ENCODE results near the gene HPS1. TPM values are rescaled to one million over a fixed set of nuclear protein-coding genes. Genes with fewer than 3 reads are reported as not detected.

Gene HPS1
- total RNA-seq, 1 donor from 2014 or later: 86.3 TPM

DNA sequence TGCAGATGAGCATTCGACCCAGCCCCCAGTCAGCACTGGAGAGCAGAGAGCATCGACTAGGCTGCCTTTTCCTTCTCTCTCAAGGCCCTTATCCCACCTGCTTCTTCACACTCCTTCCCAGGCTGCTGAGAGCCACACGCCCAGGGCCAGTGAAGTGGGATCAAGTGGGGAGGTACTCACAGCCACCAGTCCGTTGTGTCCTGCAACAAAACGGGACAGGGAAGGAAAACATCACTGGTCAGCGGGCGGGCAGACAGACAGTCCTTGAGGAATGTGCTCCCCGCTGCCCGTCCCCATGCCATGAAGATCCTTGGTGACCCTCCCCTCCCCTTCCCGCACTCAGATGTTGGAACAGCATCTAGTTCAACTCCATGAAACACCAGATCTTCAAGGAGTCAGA is 36.0 kb downstream of the HPS1 start:
- H3K27ac ChIP-seq: no peak overlapping the region
- DNase-seq: no peak
- TF ChIP-seq, protein P1, sequence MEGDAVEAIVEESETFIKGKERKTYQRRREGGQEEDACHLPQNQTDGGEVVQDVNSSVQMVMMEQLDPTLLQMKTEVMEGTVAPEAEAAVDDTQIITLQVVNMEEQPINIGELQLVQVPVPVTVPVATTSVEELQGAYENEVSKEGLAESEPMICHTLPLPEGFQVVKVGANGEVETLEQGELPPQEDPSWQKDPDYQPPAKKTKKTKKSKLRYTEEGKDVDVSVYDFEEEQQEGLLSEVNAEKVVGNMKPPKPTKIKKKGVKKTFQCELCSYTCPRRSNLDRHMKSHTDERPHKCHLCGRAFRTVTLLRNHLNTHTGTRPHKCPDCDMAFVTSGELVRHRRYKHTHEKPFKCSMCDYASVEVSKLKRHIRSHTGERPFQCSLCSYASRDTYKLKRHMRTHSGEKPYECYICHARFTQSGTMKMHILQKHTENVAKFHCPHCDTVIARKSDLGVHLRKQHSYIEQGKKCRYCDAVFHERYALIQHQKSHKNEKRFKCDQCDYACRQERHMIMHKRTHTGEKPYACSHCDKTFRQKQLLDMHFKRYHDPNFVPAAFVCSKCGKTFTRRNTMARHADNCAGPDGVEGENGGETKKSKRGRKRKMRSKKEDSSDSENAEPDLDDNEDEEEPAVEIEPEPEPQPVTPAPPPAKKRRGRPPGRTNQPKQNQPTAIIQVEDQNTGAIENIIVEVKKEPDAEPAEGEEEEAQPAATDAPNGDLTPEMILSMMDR (IDR thresholded peaks at IDR 0.05): no peak
- peaks cover 1% of the 10 kb centered on the region for H3K36me3 ChIP-seq
- no peaks in the 10 kb centered on the region for H3K9me3 ChIP-seq
- H3K4me3 ChIP-seq: no peak overlapping the region
- peak in 1 of 2 donors; percentile 10 for ATAC-seq
- peaks cover 30% of the 10 kb centered on the region for H3K4me1 ChIP-seq
- intact Hi-C loops (cut with DNase I): no loop called here
- H3K27me3 ChIP-seq (ENCODE audit: low read depth): no peaks in the 10 kb centered on the region

DNA sequence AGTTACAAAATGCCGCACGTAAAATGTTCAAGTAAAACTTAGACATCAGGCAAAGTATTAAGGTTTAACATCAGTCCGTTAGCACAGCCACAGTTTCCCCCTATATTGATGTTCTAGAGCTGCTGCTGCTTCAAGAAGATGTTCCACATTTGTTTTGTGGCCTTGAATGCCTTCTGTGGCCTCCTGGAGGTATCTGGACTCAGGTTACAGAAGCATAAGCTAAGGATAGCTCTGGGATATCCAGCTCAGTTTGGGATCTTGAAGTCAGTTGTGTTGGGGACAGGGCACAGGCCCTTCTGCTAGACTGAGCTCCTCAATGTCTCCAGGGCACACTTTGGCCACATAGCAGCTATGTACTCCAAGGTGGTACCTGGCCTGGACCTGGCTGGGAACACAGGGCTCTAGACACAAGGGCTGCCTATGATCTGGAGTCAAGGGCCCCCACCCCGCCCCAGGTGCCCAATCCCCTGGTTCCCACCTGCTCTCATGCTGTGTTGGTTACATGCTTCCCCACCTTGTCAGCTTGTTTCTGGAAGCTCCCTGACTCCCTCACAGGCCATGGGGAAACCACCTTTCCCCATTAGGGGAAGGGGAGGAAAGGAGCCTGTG is 36.5 kb downstream of the HPS1 start:
- Histone ChIP-seq H3K9me3 (no peaks in the 10 kb centered on the region), H3K4me1 (peaks cover 25% of the 10 kb centered on the region), H3K4me3 (no peak overlapping the region), H3K36me3 (no peaks in the 10 kb centered on the region), H3K27ac (no peak overlapping the region), H3K27me3 (ENCODE audit: low read depth) (no peaks in the 10 kb centered on the region)
- intact Hi-C loops (cut with DNase I): no loop called here
- ATAC-seq (no peak), DNase-seq (no peak)
- TF ChIP-seq, protein P1 (IDR thresholded peaks at IDR 0.05): no peak

DNA sequence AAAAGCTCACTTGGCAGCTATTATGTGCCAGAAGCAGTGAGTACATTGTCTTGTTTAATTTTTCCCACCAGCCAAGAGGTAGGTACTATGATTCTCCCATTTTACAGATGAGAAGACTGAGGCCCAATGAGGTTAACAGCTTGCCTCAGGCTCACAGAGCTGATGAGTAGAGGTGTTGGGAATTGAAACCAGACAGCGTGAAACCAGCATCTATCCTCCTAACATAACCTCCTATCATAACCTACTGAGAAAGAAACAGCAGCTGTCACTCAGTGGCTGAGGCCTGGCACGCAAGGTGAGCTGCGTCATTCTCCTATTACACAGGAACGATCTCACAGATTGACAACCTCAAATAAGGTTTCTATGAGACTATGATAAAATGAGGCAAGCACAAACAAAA is 37.9 kb downstream of the HPS1 start:
- TF ChIP-seq, protein P1 (IDR thresholded peaks at IDR 0.05): no peak
- no peaks in the 10 kb centered on the region for H3K36me3 ChIP-seq
- DNase-seq (no peak), ATAC-seq (no peak)
- intact Hi-C loops (cut with DNase I): no loop called here
- H3K27ac ChIP-seq: no peak overlapping the region
- peaks cover 18% of the 10 kb centered on the region for H3K4me1 ChIP-seq
- H3K9me3 ChIP-seq: no peaks in the 10 kb centered on the region
- H3K27me3 ChIP-seq (ENCODE audit: low read depth): no peaks in the 10 kb centered on the region
- H3K4me3 ChIP-seq: no peak overlapping the region

DNA sequence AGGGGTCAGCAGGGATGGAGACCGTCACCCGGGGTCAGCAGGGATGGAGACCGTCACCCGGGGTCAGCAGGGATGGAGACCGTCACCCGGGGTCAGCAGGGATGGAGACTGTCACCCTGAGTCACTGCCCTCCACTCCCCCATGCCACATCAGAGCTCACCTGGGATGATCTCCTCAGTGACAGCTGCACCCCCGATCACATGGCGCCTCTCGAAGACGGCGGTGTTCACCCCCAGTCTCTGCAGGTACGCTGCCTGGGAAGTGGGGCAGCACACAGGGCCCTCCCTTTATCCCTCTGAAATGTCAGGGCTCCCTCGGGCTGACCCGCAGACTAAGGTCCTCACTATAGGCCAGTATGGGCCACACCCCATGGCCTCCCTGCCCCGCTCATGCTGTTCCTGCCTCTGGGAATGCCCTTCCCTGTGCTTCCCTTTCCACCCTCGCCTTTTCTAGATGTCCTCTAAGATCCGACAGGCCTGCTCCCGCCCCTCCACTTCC is 38.9 kb downstream of the HPS1 start:
- no peaks in the 10 kb centered on the region for H3K27me3 ChIP-seq (ENCODE audit: low read depth)
- peaks cover 16% of the 10 kb centered on the region for H3K4me1 ChIP-seq
- no peak overlapping the region for H3K4me3 ChIP-seq
- TF ChIP-seq, protein P1 (IDR thresholded peaks at IDR 0.05): no peak
- intact Hi-C loops (cut with DNase I): no loop called here
- no peak overlapping the region for H3K27ac ChIP-seq
- DNase-seq: no peak
- ATAC-seq: no peak
- H3K9me3 ChIP-seq: no peaks in the 10 kb centered on the region
- no peaks in the 10 kb centered on the region for H3K36me3 ChIP-seq

DNA sequence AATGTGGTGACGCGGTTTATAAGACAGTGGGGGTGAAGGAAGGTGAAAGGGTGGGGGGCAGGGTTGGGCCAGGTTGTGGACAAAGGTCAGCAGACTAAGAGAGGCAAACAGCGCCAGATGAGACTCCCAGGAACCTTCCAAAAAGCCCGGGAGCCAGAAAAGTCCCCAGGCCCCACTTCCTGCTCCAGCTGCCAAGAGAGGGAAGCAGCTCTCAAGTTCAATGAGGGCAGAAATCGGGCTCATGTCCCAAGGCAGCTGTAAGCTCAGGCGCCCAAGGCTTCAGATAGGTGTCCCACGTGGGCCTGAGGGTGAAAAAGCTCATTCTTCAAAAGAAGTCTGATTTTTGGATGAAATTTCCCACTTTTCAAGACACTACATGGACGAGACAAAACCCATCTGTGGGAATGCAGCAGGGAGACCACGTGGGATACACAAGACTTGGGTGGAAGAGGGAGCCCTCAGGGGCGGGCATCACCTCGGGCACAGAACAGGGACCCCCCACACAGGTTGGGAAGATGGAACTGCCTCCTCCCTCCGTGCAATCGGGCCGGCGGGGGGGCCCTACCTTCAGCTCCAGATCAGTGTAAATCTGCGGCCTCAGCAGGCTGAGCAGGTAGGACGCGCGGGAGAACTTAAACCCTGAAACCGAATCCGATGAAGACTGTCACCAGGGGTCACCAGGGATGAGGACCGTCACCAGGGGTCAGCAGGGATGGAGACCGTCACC is 39.6 kb downstream of the HPS1 start:
- no peaks in the 10 kb centered on the region for H3K27me3 ChIP-seq (ENCODE audit: low read depth)
- no peak overlapping the region for H3K4me3 ChIP-seq
- no peaks in the 10 kb centered on the region for H3K9me3 ChIP-seq
- no peak overlapping the region for H3K27ac ChIP-seq
- H3K4me1 ChIP-seq: peaks cover 16% of the 10 kb centered on the region
- DNase-seq (no peak), ATAC-seq (peak; percentile 24 to 43)
- TF ChIP-seq, protein P1 (IDR thresholded peaks at IDR 0.05): no peak
- intact Hi-C loops (cut with DNase I): no loop called here
- H3K36me3 ChIP-seq: no peaks in the 10 kb centered on the region
